ENCODE results near the gene CDH13.

Gene CDH13

DNA sequence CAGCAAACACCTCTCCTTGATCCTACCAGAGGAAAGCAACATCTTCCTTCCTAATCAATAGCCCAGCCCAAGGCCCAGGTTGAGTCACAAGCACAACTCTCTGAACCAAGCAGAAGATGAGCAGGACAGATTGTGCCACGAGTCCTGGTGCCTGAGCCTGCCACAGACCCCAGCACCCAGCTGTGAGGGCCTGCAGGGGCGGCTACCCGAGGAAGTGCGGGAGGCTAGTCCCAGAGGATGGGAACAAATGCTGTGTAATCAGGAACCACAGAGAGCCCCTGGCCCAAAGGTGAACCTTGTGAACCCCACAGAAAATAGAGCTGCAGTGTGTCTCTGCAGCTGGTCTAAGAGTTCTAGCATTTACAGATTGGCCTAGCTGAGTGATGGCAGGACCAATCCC is 1054.2 kb downstream of the CDH13 start:
- Histone ChIP-seq H3K36me3 (ENCODE audit: insufficient read depth, low read length) (no peaks in the 10 kb centered on the region), H3K4me2 (ENCODE audit: insufficient read depth, low read length) (no peak overlapping the region), H3K9me3 (ENCODE audit: insufficient read depth, low read length, severe bottlenecking) (no peaks in the 10 kb centered on the region), H2AFZ (ENCODE audit: low read depth, low read length) (no peak overlapping the region), H3K9ac (ENCODE audit: low read depth, low read length) (no peak overlapping the region), H3K27ac (ENCODE audit: low read length) (no peak overlapping the region), H3K79me2 (ENCODE audit: insufficient read depth, low read length) (no peaks in the 10 kb centered on the region), H3K27me3 (ENCODE audit: insufficient read depth, low read length, poor library complexity) (peaks cover 4% of the 10 kb centered on the region), H4K20me1 (ENCODE audit: insufficient read depth, low read length) (no peaks in the 10 kb centered on the region), H3K4me1 (ENCODE audit: insufficient read depth, low read length) (no peaks in the 10 kb centered on the region), H3K4me3 (ENCODE audit: low read depth in 1 of 2, low read length in 2 of 2) (no peak overlapping the region)
- DNase-seq (no peak), ATAC-seq (ENCODE audit: insufficient read depth, low read depth) (no peak)
- TF ChIP-seq, protein P1, sequence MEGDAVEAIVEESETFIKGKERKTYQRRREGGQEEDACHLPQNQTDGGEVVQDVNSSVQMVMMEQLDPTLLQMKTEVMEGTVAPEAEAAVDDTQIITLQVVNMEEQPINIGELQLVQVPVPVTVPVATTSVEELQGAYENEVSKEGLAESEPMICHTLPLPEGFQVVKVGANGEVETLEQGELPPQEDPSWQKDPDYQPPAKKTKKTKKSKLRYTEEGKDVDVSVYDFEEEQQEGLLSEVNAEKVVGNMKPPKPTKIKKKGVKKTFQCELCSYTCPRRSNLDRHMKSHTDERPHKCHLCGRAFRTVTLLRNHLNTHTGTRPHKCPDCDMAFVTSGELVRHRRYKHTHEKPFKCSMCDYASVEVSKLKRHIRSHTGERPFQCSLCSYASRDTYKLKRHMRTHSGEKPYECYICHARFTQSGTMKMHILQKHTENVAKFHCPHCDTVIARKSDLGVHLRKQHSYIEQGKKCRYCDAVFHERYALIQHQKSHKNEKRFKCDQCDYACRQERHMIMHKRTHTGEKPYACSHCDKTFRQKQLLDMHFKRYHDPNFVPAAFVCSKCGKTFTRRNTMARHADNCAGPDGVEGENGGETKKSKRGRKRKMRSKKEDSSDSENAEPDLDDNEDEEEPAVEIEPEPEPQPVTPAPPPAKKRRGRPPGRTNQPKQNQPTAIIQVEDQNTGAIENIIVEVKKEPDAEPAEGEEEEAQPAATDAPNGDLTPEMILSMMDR (IDR thresholded peaks at IDR 0.05; ENCODE audit: borderline replicate concordance, extremely low read depth, low read length, poor library complexity, severe bottlenecking) = no peak
- no peak for TF ChIP-seq EZH2 (IDR thresholded peaks at IDR 0.05; ENCODE audit: borderline replicate concordance, low read depth, low read length, severe bottlenecking)

GRCh38 chr16:83681381-83681956 is 1054.7 kb downstream of the CDH13 start:
- Histone ChIP-seq H3K9me3 (ENCODE audit: insufficient read depth, low read length, severe bottlenecking) (no peaks in the 10 kb centered on the region), H3K9ac (ENCODE audit: low read depth, low read length) (no peak overlapping the region), H3K4me1 (ENCODE audit: insufficient read depth, low read length) (no peaks in the 10 kb centered on the region), H3K27me3 (ENCODE audit: insufficient read depth, low read length, poor library complexity) (peaks cover 4% of the 10 kb centered on the region), H3K4me2 (ENCODE audit: insufficient read depth, low read length) (no peak overlapping the region), H3K4me3 (ENCODE audit: low read depth in 1 of 2, low read length in 2 of 2) (no peak overlapping the region), H3K36me3 (ENCODE audit: insufficient read depth, low read length) (no peaks in the 10 kb centered on the region), H3K79me2 (ENCODE audit: insufficient read depth, low read length) (no peaks in the 10 kb centered on the region), H2AFZ (ENCODE audit: low read depth, low read length) (no peak overlapping the region), H4K20me1 (ENCODE audit: insufficient read depth, low read length) (no peaks in the 10 kb centered on the region), H3K27ac (ENCODE audit: low read length) (no peak overlapping the region)
- ATAC-seq (ENCODE audit: insufficient read depth, low read depth) (no peak), DNase-seq (no peak)
- TF ChIP-seq, protein P1 (IDR thresholded peaks at IDR 0.05; ENCODE audit: borderline replicate concordance, extremely low read depth, low read length, poor library complexity, severe bottlenecking) = no peak
- no peak for TF ChIP-seq EZH2 (IDR thresholded peaks at IDR 0.05; ENCODE audit: borderline replicate concordance, low read depth, low read length, severe bottlenecking)

- Histone ChIP-seq H3K27me3 (ENCODE audit: insufficient read depth, low read length, poor library complexity) (peaks cover 4% of the 10 kb centered on the region), H3K79me2 (ENCODE audit: insufficient read depth, low read length) (no peaks in the 10 kb centered on the region), H3K4me3 (ENCODE audit: low read depth in 1 of 2, low read length in 2 of 2) (no peak overlapping the region), H3K9me3 (ENCODE audit: insufficient read depth, low read length, severe bottlenecking) (no peaks in the 10 kb centered on the region), H3K27ac (ENCODE audit: low read length) (no peak overlapping the region), H2AFZ (ENCODE audit: low read depth, low read length) (no peak overlapping the region), H4K20me1 (ENCODE audit: insufficient read depth, low read length) (no peaks in the 10 kb centered on the region), H3K36me3 (ENCODE audit: insufficient read depth, low read length) (no peaks in the 10 kb centered on the region), H3K4me1 (ENCODE audit: insufficient read depth, low read length) (no peaks in the 10 kb centered on the region), H3K9ac (ENCODE audit: low read depth, low read length) (no peak overlapping the region), H3K4me2 (ENCODE audit: insufficient read depth, low read length) (no peak overlapping the region)
- TF ChIP-seq, protein P1 (IDR thresholded peaks at IDR 0.05; ENCODE audit: borderline replicate concordance, extremely low read depth, low read length, poor library complexity, severe bottlenecking) = no peak
- TF ChIP-seq EZH2 (IDR thresholded peaks at IDR 0.05; ENCODE audit: borderline replicate concordance, low read depth, low read length, severe bottlenecking) = no peak
- no peak for DNase-seq
- ATAC-seq (ENCODE audit: insufficient read depth, low read depth) = no peak
These were observed 1055.5 kb downstream of the CDH13 start for GRCh38 chr16:83682116-83682867.
